Thoracic aorta (tissue), 2 donors: ENCODE results near the gene PHF21B. TPM values are rescaled to one million over a fixed set of nuclear protein-coding genes. Genes with fewer than 3 reads are reported as not detected.

Experiments used
- ATAC-seq: fragments of 150-250 bp; one replicate; pipeline ENCODE4 v1.8.0; 2017; ENCODE audit warnings: low read depth; ENCODE audit not compliant: insufficient number of reproducible peaks, low FRiP score
- DNase-seq: peaks from one replicate; pipeline ENCODE4 v3.0.0-alpha.2; 2020; ENCODE audit warnings: low spot score
- H3K27ac ChIP-seq, 2 donors: fragments of 200-600 bp; sonication (generic); 1 replicate in 1 of 2; 2 replicates in 1 of 2; pipeline ENCODE4 v1.5.1; 2016; ENCODE audit warnings: mild to moderate bottlenecking in 2 of 2, moderate library complexity in 2 of 2
- H3K27me3 ChIP-seq: fragments of 200-600 bp; sonication (generic); replicated peaks from 2 replicates; pipeline ENCODE4 v1.6.0; 2016; ENCODE audit warnings: mild to moderate bottlenecking; ENCODE audit not compliant: insufficient read depth
- H3K36me3 ChIP-seq: fragments of 200-600 bp; sonication (generic); one replicate; pipeline ENCODE4 v1.5.1; 2016
- H3K4me1 ChIP-seq, 2 donors: fragments of 200-600 bp; sonication (generic); 1 replicate in 1 of 2; 2 replicates in 1 of 2; pipeline versions ENCODE4 v1.5.1 to v1.6.0; 2016; ENCODE audit warnings: low read depth in 2 of 2, mild to moderate bottlenecking in 1 of 2; ENCODE audit not compliant: control insufficient read depth in 1 of 2
- H3K4me3 ChIP-seq: fragments of 200-600 bp; sonication (generic); 2 replicates; pipeline ENCODE4 v1.5.1; 2016; ENCODE audit warnings: mild to moderate bottlenecking
- H3K9me3 ChIP-seq: fragments of 200-600 bp; sonication (generic); 2 replicates; pipeline ENCODE4 v1.5.1; 2016
- CTCF ChIP-seq: fragments of 200-600 bp; sonication (generic); IDR thresholded peaks from one replicate; pipeline ENCODE4 v1.5.1; 2019; ENCODE audit warnings: antibody characterized with exemption
- total RNA-seq, 2 donors: library from RNA; depleted of rRNA; stranded (reverse); fragments of >200 nt; gene quantifications; one replicate each; pipeline versions ENCODE4 v1.1.0 to v1.2.3, GENCODE V29; 2016

The PHF21B gene
- total RNA-seq, 2 donors from 2014 or later: 2.1 TPM; not detected in 1

DNA sequence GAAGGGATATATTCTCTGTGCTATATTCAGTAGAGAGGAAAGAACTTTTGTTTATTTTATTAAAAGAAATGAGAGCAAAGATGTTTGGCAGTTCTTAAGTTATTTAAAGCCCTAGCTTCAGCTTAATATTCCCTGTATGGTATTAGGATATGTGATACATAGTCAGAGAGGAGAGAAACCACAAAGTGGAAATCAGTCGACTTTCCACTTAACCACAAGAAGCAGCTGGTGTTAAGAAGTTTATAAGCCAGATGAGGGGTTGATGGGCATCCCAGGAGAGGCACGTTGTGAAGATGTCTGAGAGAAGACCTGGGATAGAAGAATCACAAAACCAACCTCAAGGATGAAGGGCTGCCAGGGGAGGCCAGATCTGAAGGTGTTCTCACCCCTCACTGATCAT lies 23.3 kb upstream of the PHF21B start:
- no peak for DNase-seq
- Histone ChIP-seq H3K27ac (no peak overlapping the region), H3K9me3 (no peaks in the 10 kb centered on the region), H3K4me3 (no peak overlapping the region), H3K4me1 (no peaks in the 10 kb centered on the region), H3K36me3 (no peaks in the 10 kb centered on the region), H3K27me3 (no peaks in the 10 kb centered on the region)
- no peak for ATAC-seq
- TF ChIP-seq CTCF: no peak

GRCh38 chr22:45031629-45032403 lies 22.0 kb upstream of the PHF21B start:
- Histone ChIP-seq H3K4me1 (no peaks in the 10 kb centered on the region), H3K27ac (no peak overlapping the region), H3K9me3 (no peaks in the 10 kb centered on the region), H3K36me3 (no peaks in the 10 kb centered on the region), H3K4me3 (no peak overlapping the region), H3K27me3 (no peaks in the 10 kb centered on the region)
- ATAC-seq (no peak), DNase-seq (no peak)
- TF ChIP-seq CTCF: no peak

GRCh38 chr22:45029501-45029900 lies 19.7 kb upstream of the PHF21B start:
- ATAC-seq (no peak), DNase-seq (no peak)
- Histone ChIP-seq H3K9me3 (no peaks in the 10 kb centered on the region), H3K27ac (no peak overlapping the region), H3K4me1 (no peaks in the 10 kb centered on the region), H3K27me3 (no peaks in the 10 kb centered on the region), H3K36me3 (no peaks in the 10 kb centered on the region), H3K4me3 (no peak overlapping the region)
- no peak for TF ChIP-seq CTCF

DNA sequence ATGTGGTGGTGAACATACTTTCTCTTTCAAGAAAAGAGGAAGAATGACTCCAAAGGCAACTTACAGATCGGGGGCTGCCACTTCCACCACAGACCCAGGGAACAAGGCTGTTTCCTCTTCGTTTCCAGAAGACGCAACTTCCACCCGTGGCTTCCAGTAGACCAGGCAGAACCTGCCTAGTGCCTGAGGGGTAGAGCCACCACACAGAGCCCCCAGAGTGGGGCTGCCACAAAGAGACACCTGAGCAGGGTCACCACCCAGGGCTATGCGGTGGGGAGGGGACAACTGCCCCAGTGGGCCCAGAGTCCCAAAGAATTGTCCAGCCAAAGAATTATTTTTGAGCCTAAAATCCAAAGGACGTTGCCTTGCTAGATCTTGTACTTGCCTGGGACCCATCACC lies 16.7 kb upstream of the PHF21B start:
- Histone ChIP-seq H3K27ac (no peak overlapping the region), H3K4me1 (no peaks in the 10 kb centered on the region), H3K9me3 (no peaks in the 10 kb centered on the region), H3K27me3 (no peaks in the 10 kb centered on the region), H3K4me3 (no peak overlapping the region), H3K36me3 (no peaks in the 10 kb centered on the region)
- DNase-seq (no peak), ATAC-seq (no peak)
- TF ChIP-seq CTCF: no peak

DNA sequence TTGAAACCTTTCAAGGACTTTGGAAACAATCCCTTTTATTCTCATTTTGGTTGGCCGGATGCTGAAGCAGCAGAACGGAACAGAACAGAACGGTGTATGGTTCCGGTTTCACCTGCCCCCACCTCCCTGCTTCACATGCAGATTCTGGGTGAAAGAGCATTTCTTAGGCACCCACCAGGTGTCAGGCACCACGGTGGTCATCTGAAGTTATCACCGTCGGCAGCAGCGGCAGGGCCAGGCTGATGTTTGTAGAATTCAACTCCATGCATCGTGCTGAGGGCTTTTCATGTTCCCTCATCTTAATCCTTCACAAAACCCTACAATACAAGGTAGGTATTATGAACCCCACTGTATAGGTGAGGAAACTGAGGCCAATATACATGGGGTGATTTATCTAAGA lies 13.6 kb upstream of the PHF21B start:
- Histone ChIP-seq H3K9me3 (no peaks in the 10 kb centered on the region), H3K4me1 (no peaks in the 10 kb centered on the region), H3K27me3 (no peaks in the 10 kb centered on the region), H3K4me3 (no peak overlapping the region), H3K36me3 (no peaks in the 10 kb centered on the region), H3K27ac (no peak overlapping the region)
- ATAC-seq: no peak
- no peak for TF ChIP-seq CTCF
- no peak for DNase-seq
